HCT116 (cell line): Measurements from ENCODE around the gene CLASP1. TPM values are rescaled to one million over a fixed set of nuclear protein-coding genes. Genes with fewer than 3 reads are reported as not detected.

Experiments used
- ATAC-seq: fragments of 200-7000 bp; cut with Tn5 transposase; 2 replicates; pipeline ENCODE4 v1.9.1; 2020; ENCODE audit warnings: mild to moderate bottlenecking, moderate library complexity
- BruUV-seq: library from RNA; stranded (reverse); fragments of 400-500 nt; replicated peaks from 2 replicates; lab custom pipeline; 2021; lab: Mats Ljungman, UMichigan
- CTCF ChIA-PET: fragments of 300-600 bp; sonication (Branson Sonifier 250); formaldehyde crosslinking; loops from one replicate; lab custom pipeline; 2021; ENCODE audit warnings: antibody characterized with exemption; lab: Charles Lee
- POLR2A ChIA-PET: fragments of 300-600, 350-600 bp; sonication (Branson Sonifier 250); formaldehyde crosslinking; loops from one replicate; lab custom pipeline; 2021; ENCODE audit warnings: antibody characterized with exemption; lab: Charles Lee
- RAD21 ChIA-PET, 2 experiments: fragments of 300-600 bp; sonication (Branson Sonifier 250); formaldehyde crosslinking; loops; one replicate each; lab custom pipeline; 2023; ENCODE audit warnings: low total read pairs in 2 of 2; ENCODE audit not compliant: uncharacterized antibody in 2 of 2, unreplicated experiment in 2 of 2, low non-redundant PET in 1 of 2; lab: Charles Lee
- DNase-seq: peaks from one replicate; pipeline ENCODE4 v3.0.0-alpha.2; 2010; ENCODE audit warnings: low read depth, low spot score
- H2AFZ ChIP-seq: fragments of 200-600 bp; shearing (Covaris generic), sonication (generic); 2 replicates; pipeline ENCODE4 v1.6.1; 2017; ENCODE audit warnings: low read depth, mixed run types, mixed read lengths, antibody characterized with exemption, low read length; ENCODE audit not compliant: poor library complexity, severe bottlenecking
- H3K27ac ChIP-seq: 2 replicates; pipeline ENCODE4 v1.5.1; 2012; ENCODE audit warnings: low read depth, low read length
- H3K27me3 ChIP-seq: fragments of 200-600 bp; sonication (generic); 2 replicates; pipeline ENCODE4 v1.6.1; 2016; ENCODE audit warnings: mixed run types, low read length, mixed read lengths; ENCODE audit not compliant: insufficient read depth
- H3K36me3 ChIP-seq, 2 experiments: fragments of 200-500 bp in 1 of 2; fragments of 200-600 bp in 1 of 2; sonication (Bioruptor generic) in 1 of 2; sonication (generic) in 1 of 2; 2 replicates each; pipeline versions ENCODE4 v1.5.1 to v1.6.1; 2014 to 2016; ENCODE audit warnings: low read length in 2 of 2, inconsistent platforms in 1 of 2, mixed read lengths in 1 of 2, mixed run types in 1 of 2; ENCODE audit not compliant: insufficient read depth in 2 of 2, control insufficient read depth in 1 of 2
- H3K4me1 ChIP-seq, 2 experiments: fragments of 200-600 bp in 1 of 2; sonication (generic) in 1 of 2; 2 replicates each; pipeline versions ENCODE4 v1.5.1 to v1.6.1; 2012 to 2017; ENCODE audit warnings: low read length in 2 of 2, inconsistent platforms in 1 of 2, mild to moderate bottlenecking in 1 of 2, mixed read lengths in 1 of 2, mixed run types in 1 of 2, moderate library complexity in 1 of 2; ENCODE audit not compliant: insufficient read depth in 2 of 2, control insufficient read depth in 1 of 2
- H3K4me2 ChIP-seq: fragments of 200-600 bp; sonication (generic); 2 replicates; pipeline ENCODE4 v1.6.1; 2017; ENCODE audit warnings: mixed run types, low read length, mixed read lengths
- H3K4me3 ChIP-seq, 2 experiments: fragments of 200-600 bp in 1 of 2; sonication (generic) in 1 of 2; replicated peaks in 1 of 2; 2 replicates each; pipeline ENCODE4 v1.5.1; 2011 to 2016; ENCODE audit warnings: low read length in 2 of 2, control low read depth in 1 of 2, low read depth in 1 of 2, mild to moderate bottlenecking in 1 of 2, mixed read lengths in 1 of 2, mixed run types in 1 of 2
- H3K79me2 ChIP-seq: fragments of 200-600 bp; sonication (generic); 2 replicates; pipeline ENCODE4 v1.6.1; 2017; ENCODE audit warnings: mild to moderate bottlenecking, mixed run types, low read length, moderate library complexity, mixed read lengths; ENCODE audit not compliant: insufficient read depth
- H3K9ac ChIP-seq: fragments of 200-600 bp; sonication (generic); 2 replicates; pipeline ENCODE4 v1.6.1; 2016; ENCODE audit warnings: low read length, mixed read lengths
- H3K9me2 ChIP-seq: fragments of 200-600 bp; sonication (generic), shearing (Covaris generic); 2 replicates; pipeline ENCODE4 v1.6.1; 2017; ENCODE audit warnings: mixed run types, mild to moderate bottlenecking, moderate library complexity; ENCODE audit not compliant: insufficient read depth
- H3K9me3 ChIP-seq, 2 experiments: fragments of 200-500 bp in 1 of 2; fragments of 200-600 bp in 1 of 2; sonication (Bioruptor generic) in 1 of 2; sonication (generic) in 1 of 2; 2 replicates each; pipeline ENCODE4 v1.6.1; 2014 to 2017; ENCODE audit warnings: low read length in 2 of 2, mixed read lengths in 2 of 2, inconsistent platforms in 1 of 2, low read depth in 1 of 2, mild to moderate bottlenecking in 1 of 2, mixed run types in 1 of 2, moderate library complexity in 1 of 2; ENCODE audit not compliant: control insufficient read depth in 1 of 2, insufficient read depth in 1 of 2
- H4K20me1 ChIP-seq: fragments of 200-600 bp; sonication (generic), shearing (Covaris generic); 2 replicates; pipeline ENCODE4 v1.6.1; 2017; ENCODE audit warnings: mixed run types, mild to moderate bottlenecking, moderate library complexity; ENCODE audit not compliant: insufficient read depth
- ATF3 ChIP-seq: IDR thresholded peaks from 2 replicates; pipeline ENCODE4 v1.6.1; 2012
- CEBPB ChIP-seq: IDR thresholded peaks from 2 replicates; pipeline ENCODE4 v1.6.1; 2012; ENCODE audit warnings: low read depth
- ELF1 ChIP-seq: IDR thresholded peaks from 2 replicates; pipeline ENCODE4 v1.6.1; 2012; ENCODE audit warnings: low read depth, borderline replicate concordance
- EZH2 ChIP-seq: fragments of 200-600 bp; sonication (generic); IDR thresholded peaks from 2 replicates; pipeline ENCODE4 v1.6.1; 2017; ENCODE audit warnings: antibody characterized with exemption, mixed run types
- EZH2phosphoT487 ChIP-seq: fragments of 200-600 bp; IDR thresholded peaks from 2 replicates; pipeline ENCODE4 v1.6.1; 2018; ENCODE audit warnings: antibody characterized with exemption, borderline replicate concordance
- FOSL1 ChIP-seq: IDR thresholded peaks from 2 replicates; pipeline ENCODE4 v1.6.1; 2012; ENCODE audit warnings: low read depth
- JUND ChIP-seq: IDR thresholded peaks from 2 replicates; pipeline ENCODE4 v1.6.1; 2012
- MAX ChIP-seq: IDR thresholded peaks from 2 replicates; pipeline ENCODE4 v1.6.1; 2012
- POLR2A ChIP-seq: IDR thresholded peaks from 2 replicates; pipeline ENCODE4 v1.7.0; 2011; ENCODE audit warnings: borderline replicate concordance; ENCODE audit not compliant: insufficient read depth, insufficient read length; ENCODE audit errors: extremely low read depth
- RAD21 ChIP-seq: IDR thresholded peaks from 2 replicates; pipeline ENCODE4 v1.6.1; 2012; ENCODE audit warnings: low read depth, mild to moderate bottlenecking
- REST ChIP-seq: IDR thresholded peaks from 2 replicates; pipeline ENCODE4 v1.6.1; 2012; ENCODE audit warnings: low read depth
- SIN3A ChIP-seq: IDR thresholded peaks from 2 replicates; pipeline ENCODE4 v1.6.1; 2012; ENCODE audit warnings: low read depth
- SP1 ChIP-seq: IDR thresholded peaks from 2 replicates; pipeline ENCODE4 v1.6.1; 2012; ENCODE audit warnings: low read depth
- SRF ChIP-seq: IDR thresholded peaks from 2 replicates; pipeline ENCODE4 v1.6.1; 2012; ENCODE audit warnings: low read depth
- TCF7L2 ChIP-seq: IDR thresholded peaks from 2 replicates; pipeline ENCODE4 v1.7.0; 2011; ENCODE audit warnings: borderline replicate concordance, inconsistent platforms; ENCODE audit not compliant: insufficient read depth, insufficient read length; ENCODE audit errors: extremely low read depth
- ZBTB33 ChIP-seq: IDR thresholded peaks from 2 replicates; pipeline ENCODE4 v1.6.1; 2011; ENCODE audit warnings: mild to moderate bottlenecking, low read length, moderate library complexity; ENCODE audit not compliant: insufficient replicate concordance; ENCODE audit errors: extremely low read depth
- ZFX ChIP-seq: fragments of 450-650 bp; IDR thresholded peaks from 2 replicates; pipeline ENCODE4 v1.6.1; 2017
- intact Hi-C: fragments of 100-400 bp; cut with micrococcal nuclease; formaldehyde crosslinking; loops from 2 replicates; pipeline ENCODE4 v1.10.0; 2022
- total RNA-seq: library from RNA; stranded (reverse); gene quantifications from one replicate; pipeline ENCODE4 v1.2.1, GENCODE V29; 2021; ENCODE audit not compliant: unreplicated experiment

Gene CLASP1
- total RNA-seq, 1 experiment from 2014 or later = 41.9 TPM

- TF ChIP-seq REST = no peak
- no peak for TF ChIP-seq POLR2A
- no peak for TF ChIP-seq EZH2phosphoT487
- TF ChIP-seq MAX = no peak
- TF ChIP-seq RAD21 = no peak
- no peak for TF ChIP-seq SIN3A
- TF ChIP-seq, all 23 proteins: peak for 0
Measured at GRCh38 chr2:121697108-121697631, 47.9 kb upstream of the CLASP1 start (continued).

- DNase-seq (no peak), ATAC-seq (no peak)
- no TSS peak for BruUV-seq
- H3K9me3 ChIP-seq = no peaks in the 10 kb centered on the region
- H3K27me3 ChIP-seq = no peaks in the 10 kb centered on the region
- ChIA-PET POLR2A (no interaction called here), CTCF (no interaction called here), RAD21 (no interaction called here)
- no peaks in the 10 kb centered on the region for H3K9me2 ChIP-seq
- no peaks in the 10 kb centered on the region for H4K20me1 ChIP-seq
- peaks cover 33 to 42% of the 10 kb centered on the region in 2 experiments for H3K4me1 ChIP-seq
- no peak overlapping the region for H3K4me3 ChIP-seq
- H2AFZ ChIP-seq = no peak overlapping the region
- no peaks in the 10 kb centered on the region for H3K36me3 ChIP-seq
- H3K27ac ChIP-seq = no peak overlapping the region
- no peaks in the 10 kb centered on the region for H3K79me2 ChIP-seq
- no peak overlapping the region for H3K4me2 ChIP-seq
- TF ChIP-seq JUND (no peak), TCF7L2 (no peak), ZFX (no peak), ATF3 (no peak), EZH2phosphoT487 (no peak), CEBPB (no peak), POLR2A (no peak), ELF1 (no peak), RAD21 (no peak), ZBTB33 (no peak), EZH2 (no peak), SRF (no peak), SP1 (no peak), FOSL1 (no peak)
- intact Hi-C loops = no loop called here
- no peak overlapping the region for H3K9ac ChIP-seq
Measured at GRCh38 chr2:121696410-121696930, 47.2 kb upstream of the CLASP1 start.
